Pulmonary artery endothelial cell (primary cell): ENCODE data around the gene ZNF396. TPM values are rescaled to one million over a fixed set of nuclear protein-coding genes. Genes with fewer than 3 reads are reported as not detected.

ENCODE experiments used
- DNase-seq: peaks from one replicate; pipeline ENCODE4 v3.0.0-alpha.2; 2011; ENCODE audit warnings: low read depth, low spot score
- total RNA-seq: library from RNA; depleted of rRNA; stranded (reverse); fragments of >200 nt; gene quantifications from 2 replicates; pipeline ENCODE4 v1.2.3, GENCODE V29; 2014

Gene ZNF396
- total RNA-seq, 1 donor from 2014 or later = 0.53 TPM

- no peak for DNase-seq
Observed at GRCh38 chr18:35383136-35383535, 6.0 kb upstream of the ZNF396 start.

GRCh38 chr18:35379421-35379820 lies 2.3 kb upstream of the ZNF396 start:
- no peak for DNase-seq

- no peak for DNase-seq
Observed at GRCh38 chr18:35378574-35378896, 1.4 kb upstream of the ZNF396 start.

GRCh38 chr18:35377875-35378573 lies 887 bp upstream of the ZNF396 start:
- no peak for DNase-seq

- no peak for DNase-seq
Observed at GRCh38 chr18:35376393-35376741, 770 bp downstream of the ZNF396 start.

GRCh38 chr18:35374708-35375107 lies 2.4 kb downstream of the ZNF396 start:
- no peak for DNase-seq

- DNase-seq = no peak
Observed at GRCh38 chr18:35371412-35372195, 5.5 kb downstream of the ZNF396 start.

GRCh38 chr18:35369126-35369525 lies 8.0 kb downstream of the ZNF396 start:
- DNase-seq = no peak

- no peak for DNase-seq
Observed at GRCh38 chr18:35368595-35368994, 8.5 kb downstream of the ZNF396 start.

GRCh38 chr18:35362531-35362930 lies 14.6 kb downstream of the ZNF396 start:
- no peak for DNase-seq

- no peak for DNase-seq
Observed at GRCh38 chr18:35361570-35362321, 15.4 kb downstream of the ZNF396 start.

- peak; percentile 53 for DNase-seq
Observed at GRCh38 chr18:35355140-35355618, 22.0 kb downstream of the ZNF396 start.

- no peak for DNase-seq
Observed at GRCh38 chr18:35352778-35353177, 24.4 kb downstream of the ZNF396 start.

GRCh38 chr18:35352283-35352682 lies 24.9 kb downstream of the ZNF396 start:
- DNase-seq = no peak

GRCh38 chr18:35348001-35348400 lies 29.1 kb downstream of the ZNF396 start:
- DNase-seq = no peak

GRCh38 chr18:35345950-35346349 lies 31.2 kb downstream of the ZNF396 start:
- DNase-seq = no peak

GRCh38 chr18:35345460-35345921 lies 31.6 kb downstream of the ZNF396 start:
- no peak for DNase-seq

GRCh38 chr18:35344736-35345459 lies 32.2 kb downstream of the ZNF396 start:
- DNase-seq = no peak

GRCh38 chr18:35343936-35344735 lies 33.0 kb downstream of the ZNF396 start, which contains the start of gene ZNF24:
ZNF24 (minus strand) TSS chr18:35344420; CDS start chr18:35340650, 3,770 bp downstream.
- peak; percentile 69 for DNase-seq

- DNase-seq = no peak
Observed at GRCh38 chr18:35343488-35343935, 33.6 kb downstream of the ZNF396 start.
